NCI-H1417 (cell line): Measurements from ENCODE around the gene FOXO1.

ENCODE experiments used
- DNase-seq, 3 experiments: peaks; one replicate each; lab custom pipeline; 2025; lab: John Stamatoyannopoulos, UW

FOXO1 gene

GRCh38 chr13:40608308-40608707 is 58.1 kb downstream of the FOXO1 start:
- DNase-seq = no peak

DNA sequence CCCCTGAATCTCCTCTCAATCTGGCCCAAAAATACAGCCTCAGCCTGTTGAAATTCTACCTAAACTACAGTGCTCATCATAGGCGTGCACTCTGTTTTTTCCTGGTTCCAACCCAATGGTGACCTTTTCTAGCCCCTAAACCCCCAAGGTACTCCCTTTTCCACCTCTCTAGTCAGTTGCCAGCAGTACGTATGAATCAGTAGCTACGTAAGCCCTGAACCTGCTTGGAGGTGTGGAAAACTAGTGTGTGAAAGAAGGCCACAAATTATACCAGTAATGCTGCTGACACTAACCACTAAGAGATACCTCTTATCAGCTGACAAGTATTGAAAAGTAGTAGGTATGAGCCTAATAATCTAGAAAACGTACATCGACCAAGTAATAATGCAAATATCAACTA is 60.9 kb downstream of the FOXO1 start:
- DNase-seq = no peak

GRCh38 chr13:40604135-40604534 is 62.3 kb downstream of the FOXO1 start:
- DNase-seq = no peak

DNA sequence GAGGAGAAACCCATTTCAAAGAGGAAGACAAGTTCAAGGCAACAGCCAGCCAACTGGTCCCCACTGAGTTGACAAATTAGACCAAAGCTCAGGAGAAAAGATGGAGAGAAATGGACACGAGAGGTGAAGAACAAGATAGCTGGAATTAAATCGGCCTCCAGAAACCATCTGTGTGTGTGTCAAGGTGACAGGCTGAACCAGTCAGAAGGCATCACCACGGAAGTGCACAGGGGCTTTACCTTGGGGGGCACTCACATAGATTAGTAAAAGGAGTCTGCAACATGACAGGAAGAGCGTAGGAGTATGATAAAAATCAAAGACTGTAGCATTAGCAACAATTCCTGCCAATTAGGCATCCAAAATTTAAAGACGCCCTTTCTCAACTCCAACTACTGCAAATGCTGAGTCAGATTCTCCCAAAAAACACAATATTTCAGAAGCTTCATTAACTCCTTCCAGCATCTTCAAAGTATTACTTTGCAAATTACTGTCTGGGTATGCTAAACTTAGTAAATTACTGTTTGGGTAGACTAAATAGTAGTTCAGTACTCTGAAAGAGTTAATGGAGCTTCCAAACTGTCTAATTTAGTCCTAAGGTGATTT is 66.2 kb downstream of the FOXO1 start:
- no peak for DNase-seq

DNA sequence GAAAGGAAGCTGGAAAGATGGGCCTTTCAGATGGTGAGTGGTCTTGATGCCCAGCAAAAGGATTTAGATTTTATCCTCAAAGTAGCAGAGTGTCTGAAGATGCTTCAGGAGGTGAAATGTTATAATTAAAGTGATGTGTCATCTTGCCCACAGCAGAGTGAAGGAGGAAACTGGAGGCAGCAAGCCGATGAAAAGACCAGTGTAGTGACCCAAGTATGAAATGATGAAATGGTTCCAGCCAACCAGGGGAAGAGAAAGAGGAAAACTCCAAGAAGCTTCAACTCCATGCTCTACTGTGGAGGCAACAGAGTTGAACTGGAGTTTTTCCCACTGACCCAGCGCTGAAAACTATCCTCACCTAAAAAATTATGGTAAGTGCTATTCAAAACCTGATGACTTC is 66.7 kb downstream of the FOXO1 start:
- no peak for DNase-seq

DNA sequence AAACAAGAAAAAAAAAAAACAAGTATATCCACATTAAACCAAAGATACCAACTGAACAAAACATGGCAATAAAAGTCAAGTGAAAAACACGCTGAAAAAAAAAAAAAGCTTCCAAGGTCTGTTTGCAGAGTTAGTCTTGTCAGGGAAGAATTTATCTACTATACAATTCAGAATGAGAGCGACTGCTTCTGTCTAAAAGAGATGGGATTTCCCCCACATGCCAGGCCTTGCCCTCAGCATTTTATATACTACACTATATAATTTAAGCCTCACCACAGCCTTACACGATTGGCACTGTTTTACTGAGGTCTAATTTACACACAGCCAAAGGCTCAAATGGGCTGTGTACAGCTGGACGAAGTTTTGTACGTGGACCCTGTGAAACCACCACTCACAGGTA is 67.3 kb downstream of the FOXO1 start:
- no peak for DNase-seq

- DNase-seq = no peak
These were observed 67.9 kb downstream of the FOXO1 start for GRCh38 chr13:40598569-40598968.

GRCh38 chr13:40597735-40598365 is 68.6 kb downstream of the FOXO1 start:
- DNase-seq = no peak

DNA sequence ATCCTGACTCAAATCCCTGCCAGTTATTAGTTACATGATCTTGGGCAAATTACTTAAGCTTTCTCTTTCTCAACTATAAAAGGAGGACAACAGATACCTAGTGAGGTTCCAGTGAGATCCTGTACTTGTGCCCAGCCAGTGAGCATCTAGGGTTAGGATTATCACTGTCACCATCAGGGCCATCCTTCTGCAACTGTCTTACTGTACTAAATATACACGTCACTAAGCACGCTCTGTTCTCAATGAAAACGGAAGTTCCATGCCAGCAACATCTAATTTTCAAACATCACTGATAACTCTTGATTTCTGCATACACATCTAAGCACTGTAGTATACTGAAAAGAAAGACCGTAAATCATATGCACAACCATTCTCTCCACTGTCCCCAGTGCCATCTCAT is 70.0 kb downstream of the FOXO1 start:
- DNase-seq = no peak

- DNase-seq = no peak
These were observed 70.7 kb downstream of the FOXO1 start for GRCh38 chr13:40595693-40596092.

DNA sequence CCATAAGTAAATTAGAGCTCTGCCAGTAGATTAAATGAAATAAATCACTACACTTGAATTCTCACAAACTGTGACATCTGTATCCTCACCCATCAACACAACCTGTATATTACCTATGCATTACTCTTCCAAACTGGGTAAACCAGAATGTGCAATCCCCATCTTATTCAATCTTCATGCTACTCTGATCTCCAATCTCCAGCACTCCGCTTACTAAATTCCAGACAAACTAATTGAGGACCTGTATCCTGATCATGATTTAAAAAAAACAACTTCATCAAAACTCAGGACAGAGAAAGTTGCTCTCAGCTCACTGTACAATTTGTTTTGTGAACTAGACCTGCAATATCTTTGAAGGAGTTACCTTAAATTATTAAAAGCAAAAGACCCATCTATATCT is 74.4 kb downstream of the FOXO1 start:
- no peak for DNase-seq

GRCh38 chr13:40591091-40591490 is 75.3 kb downstream of the FOXO1 start:
- no peak for DNase-seq

DNA sequence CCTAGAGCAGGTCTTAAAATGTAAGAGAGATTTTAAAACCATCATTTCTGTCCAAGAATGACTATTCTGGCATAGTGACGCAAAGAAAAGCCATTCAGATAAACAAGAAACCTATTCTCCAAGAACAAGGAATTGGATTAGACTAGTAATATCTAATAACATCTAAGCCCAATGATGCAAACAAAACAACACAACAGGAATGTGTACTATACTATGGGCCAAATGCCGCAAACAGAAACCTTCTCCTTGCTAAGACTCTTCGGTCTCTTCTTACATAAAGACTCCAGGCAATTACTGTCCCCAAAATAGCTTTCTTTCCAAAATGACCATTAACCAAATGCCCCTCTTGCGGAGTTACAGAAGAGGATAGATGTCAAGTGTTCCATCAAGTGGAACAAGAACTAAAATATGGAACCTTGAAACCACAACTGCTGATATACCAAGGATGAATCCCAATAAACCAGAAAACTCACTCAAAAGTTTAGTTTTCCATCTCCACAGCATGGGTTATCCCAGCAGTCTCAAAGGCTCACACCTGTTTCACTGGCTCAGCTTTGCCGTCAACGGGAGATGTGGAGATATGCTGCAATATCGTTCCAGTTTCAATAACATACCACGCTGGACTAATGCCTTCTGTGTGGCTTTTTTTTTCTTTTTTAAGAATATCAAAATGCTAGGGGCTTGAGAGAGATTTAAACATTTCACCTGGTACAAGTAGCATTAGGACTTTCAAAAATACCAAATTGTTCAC is 76.2 kb downstream of the FOXO1 start:
- DNase-seq = no peak

DNA sequence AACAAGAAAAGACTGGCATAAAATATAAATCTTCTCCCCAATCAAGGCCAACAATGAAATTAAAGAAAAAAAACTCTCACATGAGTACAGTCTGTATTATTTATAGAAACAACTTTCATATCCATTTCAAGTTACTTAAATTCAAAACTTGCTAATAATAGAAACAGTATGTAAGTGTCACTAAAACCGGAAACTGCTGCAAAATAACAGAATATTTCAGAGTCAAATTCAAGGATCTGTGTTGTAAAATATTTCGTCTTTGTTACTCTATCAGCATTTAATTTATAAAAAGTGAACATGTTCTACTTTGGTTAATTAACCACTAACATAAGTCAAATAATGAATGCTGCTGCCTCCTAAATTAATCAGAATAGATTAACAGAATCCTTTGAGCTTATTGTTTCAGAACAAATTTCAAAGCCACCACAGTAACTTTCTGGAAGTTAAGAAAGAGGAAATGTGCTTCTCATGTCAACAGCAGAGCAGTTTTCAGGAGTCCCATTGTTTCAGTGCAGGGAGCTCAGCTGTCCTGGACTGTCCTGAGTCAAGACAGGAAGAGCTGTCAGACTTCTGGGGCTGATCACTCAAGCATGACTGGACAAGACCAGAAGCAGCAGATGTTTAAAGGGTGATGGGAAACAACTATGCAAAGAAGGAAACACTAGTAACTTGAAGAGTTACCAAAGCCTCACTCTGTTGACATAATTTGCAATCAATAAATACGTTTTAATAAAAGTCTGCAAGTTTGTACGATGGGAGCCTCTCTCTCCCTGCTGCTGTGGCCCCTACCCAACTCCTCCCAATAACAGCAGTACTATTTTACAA is 76.9 kb downstream of the FOXO1 start:
- DNase-seq = no peak

- DNase-seq = no peak
These were observed 78.3 kb downstream of the FOXO1 start for GRCh38 chr13:40588101-40588500.

GRCh38 chr13:40586886-40587565 is 79.4 kb downstream of the FOXO1 start:
- DNase-seq = no peak

DNA sequence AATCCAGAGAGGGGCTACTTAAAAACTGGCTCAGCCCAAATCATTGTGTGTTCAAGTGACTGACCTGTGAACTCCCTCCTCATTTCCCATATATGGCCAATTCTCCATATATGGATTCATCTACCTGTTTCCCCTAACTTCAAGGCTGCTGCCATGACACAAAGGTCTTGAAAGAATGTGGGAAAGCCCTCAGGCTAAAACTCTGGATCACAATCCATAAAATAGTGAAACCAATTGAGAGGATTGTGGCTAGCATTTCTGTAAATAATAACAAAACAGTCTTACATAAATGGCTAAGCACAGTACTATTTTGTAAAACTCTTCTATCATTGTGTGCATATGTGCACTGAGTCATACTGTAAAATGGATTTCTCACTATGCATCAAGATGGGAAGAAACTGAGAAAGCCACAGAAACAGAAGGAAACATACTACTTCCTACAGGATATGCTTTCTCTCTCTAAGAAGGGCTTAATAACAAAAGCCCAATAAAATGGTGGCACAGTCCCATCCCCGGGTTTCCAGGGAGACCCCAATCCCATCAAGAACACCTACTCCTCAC is 80.5 kb downstream of the FOXO1 start:
- no peak for DNase-seq

DNA sequence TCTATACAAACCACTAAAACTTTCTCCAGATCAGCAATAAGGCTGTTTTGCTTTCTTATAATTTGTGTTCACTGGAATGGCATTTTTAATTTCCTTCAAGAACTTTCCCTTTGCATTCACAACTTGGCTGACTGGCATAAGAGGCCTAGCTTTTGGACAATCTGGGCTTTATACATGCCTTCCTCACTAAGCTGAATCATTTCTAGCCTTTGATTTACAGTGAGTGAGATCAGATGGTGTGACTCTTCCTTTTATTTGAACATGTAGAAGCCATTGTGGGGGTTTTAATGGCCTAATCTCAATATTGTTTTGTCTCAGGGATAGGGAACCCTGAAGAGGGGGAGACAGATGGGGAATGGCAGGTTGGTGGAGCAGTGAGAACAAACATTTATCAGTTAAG is 82.7 kb downstream of the FOXO1 start:
- no peak for DNase-seq

- no peak for DNase-seq
These were observed 83.9 kb downstream of the FOXO1 start for GRCh38 chr13:40582531-40582930.

GRCh38 chr13:40581277-40581579 is 85.2 kb downstream of the FOXO1 start:
- DNase-seq = no peak

DNA sequence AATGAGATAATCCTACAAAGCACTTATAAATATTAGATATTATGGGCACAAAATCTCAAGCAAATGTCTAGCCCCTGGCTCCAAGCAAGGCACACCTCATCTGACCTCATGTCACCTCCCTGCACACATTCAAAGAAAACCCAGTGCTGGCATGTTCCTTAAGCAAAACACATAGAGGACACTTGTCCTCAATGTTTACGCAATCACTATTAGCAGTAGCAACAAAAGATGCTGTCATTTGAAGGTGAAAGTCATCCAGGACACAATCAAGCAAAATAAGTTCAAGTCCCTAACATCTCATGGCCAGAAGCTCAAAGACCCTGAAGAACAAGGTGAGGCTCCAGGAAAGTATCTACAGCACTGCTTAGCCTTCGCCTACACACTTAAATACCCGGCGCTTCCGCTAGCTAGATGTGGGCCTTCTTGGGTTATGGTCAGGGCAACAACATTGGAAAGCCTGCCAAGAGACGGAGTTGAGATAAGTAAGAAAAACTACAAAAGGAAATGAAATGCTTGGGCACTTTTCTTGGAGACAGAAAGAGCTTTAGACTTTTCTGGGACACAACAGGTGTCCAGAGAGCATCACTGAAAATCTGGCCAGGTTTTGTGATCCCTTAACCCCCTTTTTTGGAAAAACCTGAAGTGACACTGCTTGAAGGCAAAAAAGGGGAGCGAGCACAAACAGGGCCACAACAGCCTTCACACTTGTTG is 85.7 kb downstream of the FOXO1 start:
- DNase-seq = no peak
